IPS DF 4.7 (cell line): Measurements from ENCODE around the gene ICA1.

Experiments used
- DNase-seq: peaks from one replicate; pipeline ENCODE4 v3.0.0-alpha.2; 2013; ENCODE audit warnings: low spot score; ENCODE audit errors: extremely low read depth

The ICA1 gene

GRCh38 chr7:8161364-8161828 is 100.6 kb downstream of the ICA1 start:
- no peak for DNase-seq

GRCh38 chr7:8160779-8161345 is 101.1 kb downstream of the ICA1 start:
- DNase-seq = no peak

- DNase-seq = no peak
Measured at GRCh38 chr7:8160250-8160649, 101.7 kb downstream of the ICA1 start.

- no peak for DNase-seq
Measured at GRCh38 chr7:8159595-8159994, 102.4 kb downstream of the ICA1 start.

GRCh38 chr7:8157296-8157695 is 104.7 kb downstream of the ICA1 start:
- DNase-seq = no peak

- DNase-seq = no peak
Measured at GRCh38 chr7:8155836-8156235, 106.1 kb downstream of the ICA1 start.

- DNase-seq = no peak
Measured at GRCh38 chr7:8154272-8154671, 107.7 kb downstream of the ICA1 start.

- no peak for DNase-seq
Measured at GRCh38 chr7:8152489-8153192, 109.3 kb downstream of the ICA1 start.

GRCh38 chr7:8151161-8151725 is 110.7 kb downstream of the ICA1 start:
- no peak for DNase-seq

- no peak for DNase-seq
Measured at GRCh38 chr7:8149222-8149621, 112.7 kb downstream of the ICA1 start.

GRCh38 chr7:8147760-8148463 is 114.1 kb downstream of the ICA1 start:
- no peak for DNase-seq

GRCh38 chr7:8146788-8147413 is 115.1 kb downstream of the ICA1 start:
- DNase-seq = no peak

- no peak for DNase-seq
Measured at GRCh38 chr7:8146106-8146787, 115.7 kb downstream of the ICA1 start.

GRCh38 chr7:8144856-8145255 is 117.1 kb downstream of the ICA1 start:
- no peak for DNase-seq

- DNase-seq = no peak
Measured at GRCh38 chr7:8143151-8143874, 118.7 kb downstream of the ICA1 start.

- no peak for DNase-seq
Measured at GRCh38 chr7:8142477-8142876, 119.5 kb downstream of the ICA1 start.

- no peak for DNase-seq
Measured at GRCh38 chr7:8141070-8141469, 120.9 kb downstream of the ICA1 start.

GRCh38 chr7:8136051-8136730 is 125.8 kb downstream of the ICA1 start:
- DNase-seq = no peak

GRCh38 chr7:8135417-8135816 is 126.5 kb downstream of the ICA1 start:
- no peak for DNase-seq
